H1 (cell line): Measurements from ENCODE around the gene DHX58. TPM values are rescaled to one million over a fixed set of nuclear protein-coding genes. Genes with fewer than 3 reads are reported as not detected.

Experiments used
- CTCF ChIA-PET: fragments of 300-600 bp; sonication (Branson Sonifier 250); formaldehyde crosslinking; loops from one replicate; lab custom pipeline; 2021; ENCODE audit not compliant: partially characterized antibody; lab: Charles Lee
- POLR2A ChIA-PET: fragments of 300-600 bp; sonication (Branson Sonifier 250); formaldehyde crosslinking; loops from one replicate; lab custom pipeline; 2021; ENCODE audit warnings: inconsistent platforms; ENCODE audit not compliant: partially characterized antibody; lab: Charles Lee
- DNase-seq, 2 experiments: peaks; one replicate each; pipeline versions ENCODE4 v3.0.0 to v3.0.0-alpha.2; 2010 to 2022; ENCODE audit warnings: low spot score in 2 of 2, low read depth in 1 of 2, mixed read lengths in 1 of 2
- FAIRE-seq: peaks from 2 replicates; lab custom pipeline; 2011; peaks lifted over from hg19 to GRCh38; lab: Jason Lieb, UNC
- H2AFZ ChIP-seq: 2 replicates; pipeline ENCODE4 v1.8.1; 2012; ENCODE audit warnings: low read length, inconsistent platforms
- H2AK5ac ChIP-seq: 2 replicates; pipeline ENCODE4 v1.6.1; 2013; ENCODE audit warnings: low read depth, low read length
- H2BK120ac ChIP-seq: replicated peaks from 2 replicates; pipeline ENCODE3; 2013; ENCODE audit warnings: low read depth, low read length, inconsistent platforms
- H2BK12ac ChIP-seq: 2 replicates; pipeline ENCODE4 v1.6.1; 2013; ENCODE audit warnings: low read depth, low read length
- H2BK15ac ChIP-seq: 2 replicates; pipeline ENCODE4 v1.6.1; 2013; ENCODE audit warnings: low read length
- H2BK20ac ChIP-seq: 2 replicates; pipeline ENCODE4 v1.6.1; 2013; ENCODE audit warnings: low read length
- H2BK5ac ChIP-seq: 2 replicates; pipeline ENCODE4 v1.6.1; 2013; ENCODE audit warnings: low read depth, low read length
- H3K14ac ChIP-seq: 2 replicates; pipeline ENCODE4 v1.6.1; 2013; ENCODE audit warnings: inconsistent platforms; ENCODE audit not compliant: insufficient read length
- H3K18ac ChIP-seq: 2 replicates; pipeline ENCODE4 v1.6.1; 2013; ENCODE audit warnings: low read length; ENCODE audit errors: extremely low read depth
- H3K23ac ChIP-seq: 2 replicates; pipeline ENCODE4 v1.6.1; 2013; ENCODE audit warnings: inconsistent platforms; ENCODE audit not compliant: insufficient read length
- H3K23me2 ChIP-seq: 2 replicates; pipeline ENCODE4 v1.6.1; 2013; ENCODE audit warnings: low read depth, low read length
- H3K27ac ChIP-seq: 2 replicates; pipeline ENCODE4 v1.6.1; 2011; ENCODE audit warnings: low read depth, low read length, inconsistent platforms
- H3K27me3 ChIP-seq, 4 experiments: replicated peaks in 1 of 4; 1 replicate in 1 of 4; 2 replicates in 3 of 4; pipeline versions ENCODE4 v1.6.1 to v1.8.1; 2011 to 2013; ENCODE audit warnings: low read length in 3 of 4, mild to moderate bottlenecking in 3 of 4, inconsistent platforms in 2 of 4, mixed read lengths in 2 of 4, moderate library complexity in 1 of 4; ENCODE audit not compliant: control insufficient read depth in 3 of 4, insufficient read depth in 3 of 4; ENCODE audit errors: extremely low read depth in 1 of 4
- H3K36me3 ChIP-seq, 4 experiments: 2 replicates each; pipeline versions ENCODE4 v1.6.1 to v1.8.1; 2011 to 2013; ENCODE audit warnings: mild to moderate bottlenecking in 4 of 4, low read length in 3 of 4, moderate library complexity in 2 of 4, control low read depth in 1 of 4, inconsistent platforms in 1 of 4; ENCODE audit not compliant: insufficient read depth in 4 of 4, control insufficient read depth in 2 of 4
- H3K4ac ChIP-seq: replicated peaks from 2 replicates; pipeline ENCODE3; 2013; ENCODE audit warnings: low read length, low read depth, mixed read lengths, inconsistent platforms; ENCODE audit not compliant: insufficient read length
- H3K4me1 ChIP-seq, 4 experiments: replicated peaks in 1 of 4; 1 replicate in 1 of 4; 2 replicates in 3 of 4; pipeline versions ENCODE4 v1.6.1 to v1.8.1; 2011 to 2013; ENCODE audit warnings: low read length in 3 of 4, inconsistent platforms in 2 of 4, mixed read lengths in 1 of 4; ENCODE audit not compliant: insufficient read depth in 4 of 4, control insufficient read depth in 3 of 4
- H3K4me2 ChIP-seq, 2 experiments: 2 replicates each; pipeline versions ENCODE4 v1.6.1 to v1.8.1; 2011 to 2013; ENCODE audit warnings: low read depth in 2 of 2, low read length in 2 of 2, control low read depth in 1 of 2, inconsistent platforms in 1 of 2, mild to moderate bottlenecking in 1 of 2; ENCODE audit not compliant: insufficient read depth in 1 of 2
- H3K4me3 ChIP-seq, 4 experiments: fragments of 200-600, 300-600 bp in 1 of 4; sonication (generic), shearing (Covaris generic), sonication (Bioruptor Twin) in 1 of 4; 2 replicates each; pipeline versions ENCODE4 v1.5.1 to v1.8.1; 2011 to 2016; ENCODE audit warnings: low read length in 4 of 4, low read depth in 3 of 4, control low read depth in 2 of 4, inconsistent platforms in 2 of 4, mild to moderate bottlenecking in 2 of 4, mixed read lengths in 1 of 4, moderate library complexity in 1 of 4; ENCODE audit not compliant: insufficient read depth in 2 of 4; ENCODE audit errors: extremely low read depth in 1 of 4
- H3K56ac ChIP-seq: replicated peaks from 2 replicates; pipeline ENCODE3; 2013; ENCODE audit warnings: low read depth, mild to moderate bottlenecking, mixed read lengths, low read length, inconsistent platforms; ENCODE audit not compliant: insufficient read length
- H3K79me1 ChIP-seq: 2 replicates; pipeline ENCODE4 v1.6.1; 2013; ENCODE audit warnings: low read depth, low read length, control low read depth
- H3K79me2 ChIP-seq, 2 experiments: 2 replicates each; pipeline versions ENCODE4 v1.6.1 to v1.8.1; 2012 to 2013; ENCODE audit warnings: low read length in 2 of 2, mild to moderate bottlenecking in 2 of 2, inconsistent platforms in 1 of 2; ENCODE audit not compliant: insufficient read depth in 2 of 2, control insufficient read depth in 1 of 2
- H3K9ac ChIP-seq, 4 experiments: replicated peaks in 1 of 4; 1 replicate in 1 of 4; 2 replicates in 3 of 4; pipeline versions ENCODE4 v1.6.1 to v1.8.1; 2011 to 2013; ENCODE audit warnings: low read depth in 3 of 4, low read length in 3 of 4, control low read depth in 2 of 4, mild to moderate bottlenecking in 2 of 4, moderate library complexity in 2 of 4, inconsistent platforms in 1 of 4; ENCODE audit errors: extremely low read depth in 1 of 4
- H3K9me3 ChIP-seq, 2 experiments: 2 replicates each; pipeline versions ENCODE4 v1.6.1 to v1.8.1; 2012 to 2013; ENCODE audit warnings: mild to moderate bottlenecking in 2 of 2, moderate library complexity in 2 of 2, control low read depth in 1 of 2, inconsistent platforms in 1 of 2, low read depth in 1 of 2, low read length in 1 of 2, mixed read lengths in 1 of 2; ENCODE audit not compliant: insufficient read depth in 2 of 2
- H4K20me1 ChIP-seq, 2 experiments: replicated peaks in 1 of 2; 2 replicates each; pipeline versions ENCODE3 to v1.8.1; 2011 to 2013; ENCODE audit warnings: inconsistent platforms in 2 of 2, low read length in 2 of 2, mild to moderate bottlenecking in 1 of 2; ENCODE audit not compliant: insufficient read depth in 2 of 2, control insufficient read depth in 1 of 2
- H4K5ac ChIP-seq: 2 replicates; pipeline ENCODE4 v1.6.1; 2013; ENCODE audit warnings: low read length, low read depth, mixed read lengths, inconsistent platforms; ENCODE audit not compliant: insufficient read length
- H4K8ac ChIP-seq: 2 replicates; pipeline ENCODE4 v1.8.0; 2013; ENCODE audit warnings: mild to moderate bottlenecking, moderate library complexity, low read length, inconsistent platforms; ENCODE audit not compliant: insufficient read depth; ENCODE audit errors: extremely low read depth
- H4K91ac ChIP-seq: replicated peaks from 2 replicates; pipeline ENCODE3; 2013; ENCODE audit warnings: low read length, mixed read lengths, inconsistent platforms; ENCODE audit not compliant: insufficient read length
- BACH1 ChIP-seq: IDR thresholded peaks from 2 replicates; pipeline ENCODE4 v1.6.1; 2012; ENCODE audit warnings: low read length, improper control_type of control experiment
- KDM4A ChIP-seq: IDR thresholded peaks from one replicate; pipeline ENCODE4 v1.7.1; 2012; ENCODE audit warnings: low read depth, mild to moderate bottlenecking, moderate library complexity, low read length, inconsistent platforms; ENCODE audit not compliant: severe bottlenecking
- POLR2AphosphoS5 ChIP-seq: IDR thresholded peaks from 2 replicates; pipeline ENCODE4 v1.6.1; 2011; ENCODE audit warnings: low read depth, low read length
- RAD21 ChIP-seq, 2 experiments: IDR thresholded peaks in 1 of 2; conservative IDR thresholded peaks in 1 of 2; 2 replicates each; pipeline ENCODE4 v1.6.1; 2011; ENCODE audit warnings: low read depth in 2 of 2, low read length in 2 of 2, improper control_type of control experiment in 1 of 2, inconsistent platforms in 1 of 2, mild to moderate bottlenecking in 1 of 2, moderate library complexity in 1 of 2
- SRF ChIP-seq: IDR thresholded peaks from 2 replicates; pipeline ENCODE4 v1.6.1; 2011; ENCODE audit warnings: mild to moderate bottlenecking, low read depth, low read length, moderate library complexity
- TAF1 ChIP-seq: IDR thresholded peaks from 2 replicates; pipeline ENCODE4 v1.6.1; 2011; ENCODE audit warnings: mild to moderate bottlenecking, low read depth, low read length
- TCF12 ChIP-seq: IDR thresholded peaks from 2 replicates; pipeline ENCODE4 v1.6.1; 2011; ENCODE audit warnings: low read depth, mild to moderate bottlenecking, low read length
- WGBS, 2 experiments: shearing (Covaris generic) in 1 of 2; methylation state at CpG; one replicate each; pipeline versions ENCODE4 v1.1.6 to v1.1.7; 2013 to 2015; ENCODE audit warnings: low lambda C conversion rate in 2 of 2, mixed read lengths in 2 of 2, inconsistent platforms in 1 of 2, low coverage in 1 of 2, missing lambda C conversion rate in 1 of 2; ENCODE audit not compliant: insufficient replicate concordance in 2 of 2, insufficient coverage in 1 of 2, insufficient read length in 1 of 2; ENCODE audit errors: extremely low coverage in 1 of 2, missing lambda C conversion rate in 1 of 2; 5-methylcytosine and 5-hydroxymethylcytosine counted together
- polyA plus RNA-seq, 7 experiments: library from polyadenylated mRNA; depleted of rRNA in 3 of 7; stranded (reverse) in 5 of 7; unstranded in 2 of 7; fragments of >200 nt in 5 of 7; fragments of 200-250 nt in 2 of 7; gene quantifications; 1 replicate in 5 of 7; 2 replicates in 1 of 7; 4 replicates in 1 of 7; pipeline versions ENCODE4 v1.2.1 to v1.2.3, GENCODE V29; 2011 to 2013; ENCODE audit warnings: missing spikeins in 2 of 7, mixed read lengths in 2 of 7
- total RNA-seq: library from RNA; stranded (reverse); fragmentation: NEBNext Ultra II Directional; extraction: Animal tissue kit (Norgen Biotek cat#: 25700); gene quantifications from 2 replicates; pipeline ENCODE4 v1.2.1, GENCODE V29; 2021
- TF ChIP-seq, protein P1 (sequence below): IDR thresholded peaks from 2 replicates; pipeline ENCODE4 v1.6.1; 2011; ENCODE audit warnings: low read length, improper control_type of control experiment

Gene DHX58
- total and polyA plus RNA-seq, 2 of the 8 experiments (the other 6 are each of a cell fraction or from before 2014, with no cell fraction given): 5.6 to 9.9 TPM

DNA sequence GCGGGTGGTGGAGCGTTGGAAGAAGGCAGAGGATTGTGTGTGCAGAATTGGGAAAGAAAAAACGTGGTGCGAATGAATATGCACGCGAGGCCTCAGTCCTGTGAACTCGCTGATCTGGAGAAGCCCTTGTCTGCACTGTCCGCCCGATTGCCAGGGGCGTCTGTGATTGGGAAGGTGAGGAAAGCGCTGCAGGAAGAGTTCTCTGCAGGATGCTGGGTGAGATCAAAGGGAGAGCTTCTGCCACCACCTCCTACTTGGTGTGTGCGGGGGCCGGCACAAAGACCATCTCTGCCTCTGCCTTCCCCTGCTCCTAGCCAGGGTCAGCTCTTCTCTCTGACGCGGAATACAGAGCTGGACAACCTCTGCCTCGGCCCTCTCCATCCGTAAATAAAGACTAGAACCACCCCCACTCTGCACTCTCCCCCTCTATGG lies 43.1 kb upstream of the DHX58 start:
- Histone ChIP-seq H3K56ac (no peak overlapping the region), H2BK15ac (peak overlapping the region; percentile 29; the same call in 1 of the 2 replicates), H3K27ac (no peak overlapping the region), H3K36me3 (0 out of 8 replicates have a peak, but pooled peaks cover 0 to 3% (median 0%) of the 10 kb centered on the region in 4 experiments), H4K20me1 (peaks cover 0 to 9% of the 10 kb centered on the region in 2 experiments), H3K9me3 (no peaks in the 10 kb centered on the region), H3K23ac (no peak overlapping the region), H2AFZ (peak overlapping the region; percentile 81; the same call in 1 of the 2 replicates), H4K8ac (peak overlapping the region; percentile 91; the same call in 1 of the 2 replicates), H3K9ac (peak overlapping the region in 2 of 4 experiments; percentile 44 to 73; a peak in 3 of 7 replicates), H3K79me1 (peaks cover 5% of the 10 kb centered on the region), H4K5ac (no peak overlapping the region), H3K79me2 (peaks cover 12 to 32% of the 10 kb centered on the region in 2 experiments), H3K4me1 (peaks cover 6 to 18% (median 7%) of the 10 kb centered on the region in 4 experiments; a peak in 4 of 7 replicates), H4K91ac (peak overlapping the region; percentile 11), H2BK120ac (no peak overlapping the region), H3K27me3 (no peaks in the 10 kb centered on the region), H3K23me2 (peaks cover 15% of the 10 kb centered on the region), H2AK5ac (no peak overlapping the region), H3K18ac (peak overlapping the region; percentile 36), H2BK5ac (peak overlapping the region; percentile 44; the same call in 1 of the 2 replicates), H3K4ac (no peak overlapping the region), H2BK12ac (no peak overlapping the region), H3K4me2 (peak overlapping the region; percentile 82 to 100), H3K14ac (no peak overlapping the region), H2BK20ac (no peak overlapping the region), H3K4me3 (peak overlapping the region; percentile 39 to 93 (median 48))
- FAIRE-seq (no peak), DNase-seq (no peak)
- WGBS, 2 experiments: 34% methylated on average over 17 of the region's 17 CpGs; no CpG with 5 or more reads in 1 of the 2 experiments
- TF ChIP-seq TAF1 (no peak), SRF (no peak), TCF12 (no peak), KDM4A (no peak), BACH1 (no peak), RAD21 (IDR thresholded peaks at IDR 0.05 in 1 of 2, conservative IDR thresholded peaks at IDR 0.05 in 1 of 2; ENCODE audit: low read depth in 2 of 2, low read length in 2 of 2) (no peak), POLR2AphosphoS5 (no peak)
- TF ChIP-seq, protein P1, sequence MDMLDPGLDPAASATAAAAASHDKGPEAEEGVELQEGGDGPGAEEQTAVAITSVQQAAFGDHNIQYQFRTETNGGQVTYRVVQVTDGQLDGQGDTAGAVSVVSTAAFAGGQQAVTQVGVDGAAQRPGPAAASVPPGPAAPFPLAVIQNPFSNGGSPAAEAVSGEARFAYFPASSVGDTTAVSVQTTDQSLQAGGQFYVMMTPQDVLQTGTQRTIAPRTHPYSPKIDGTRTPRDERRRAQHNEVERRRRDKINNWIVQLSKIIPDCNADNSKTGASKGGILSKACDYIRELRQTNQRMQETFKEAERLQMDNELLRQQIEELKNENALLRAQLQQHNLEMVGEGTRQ: no peak
- ChIA-PET CTCF (interaction anchor here (0.7 to 2.1 kb wide), 6 partner anchors 9 to 36 kb away, joined by 3 to 9 read pairs (median 5); no protein-coding TSS in a partner anchor), POLR2A (interaction anchor here (0.6 to 1.5 kb wide), 5 partner anchors 15 to 411 kb away, joined by 3 to 6 read pairs (median 3); partner anchors contain the start of genes HSPB9 and KCNH4)
